Measurements from ENCODE around the gene KMT2A.

The KMT2A gene

GRCh38 chr11:118532852-118533768 lies 96.8 kb downstream of the KMT2A start:
- DNase-seq (ENCODE audit: low read depth): no peak
- TF ChIP-seq, protein P1, sequence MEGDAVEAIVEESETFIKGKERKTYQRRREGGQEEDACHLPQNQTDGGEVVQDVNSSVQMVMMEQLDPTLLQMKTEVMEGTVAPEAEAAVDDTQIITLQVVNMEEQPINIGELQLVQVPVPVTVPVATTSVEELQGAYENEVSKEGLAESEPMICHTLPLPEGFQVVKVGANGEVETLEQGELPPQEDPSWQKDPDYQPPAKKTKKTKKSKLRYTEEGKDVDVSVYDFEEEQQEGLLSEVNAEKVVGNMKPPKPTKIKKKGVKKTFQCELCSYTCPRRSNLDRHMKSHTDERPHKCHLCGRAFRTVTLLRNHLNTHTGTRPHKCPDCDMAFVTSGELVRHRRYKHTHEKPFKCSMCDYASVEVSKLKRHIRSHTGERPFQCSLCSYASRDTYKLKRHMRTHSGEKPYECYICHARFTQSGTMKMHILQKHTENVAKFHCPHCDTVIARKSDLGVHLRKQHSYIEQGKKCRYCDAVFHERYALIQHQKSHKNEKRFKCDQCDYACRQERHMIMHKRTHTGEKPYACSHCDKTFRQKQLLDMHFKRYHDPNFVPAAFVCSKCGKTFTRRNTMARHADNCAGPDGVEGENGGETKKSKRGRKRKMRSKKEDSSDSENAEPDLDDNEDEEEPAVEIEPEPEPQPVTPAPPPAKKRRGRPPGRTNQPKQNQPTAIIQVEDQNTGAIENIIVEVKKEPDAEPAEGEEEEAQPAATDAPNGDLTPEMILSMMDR (IDR thresholded peaks at IDR 0.05; ENCODE audit: low read length, missing control alignments): no peak
- H3K4me3 ChIP-seq (replicated peaks; ENCODE audit: low read depth, low read length): no peak overlapping the region

DNA sequence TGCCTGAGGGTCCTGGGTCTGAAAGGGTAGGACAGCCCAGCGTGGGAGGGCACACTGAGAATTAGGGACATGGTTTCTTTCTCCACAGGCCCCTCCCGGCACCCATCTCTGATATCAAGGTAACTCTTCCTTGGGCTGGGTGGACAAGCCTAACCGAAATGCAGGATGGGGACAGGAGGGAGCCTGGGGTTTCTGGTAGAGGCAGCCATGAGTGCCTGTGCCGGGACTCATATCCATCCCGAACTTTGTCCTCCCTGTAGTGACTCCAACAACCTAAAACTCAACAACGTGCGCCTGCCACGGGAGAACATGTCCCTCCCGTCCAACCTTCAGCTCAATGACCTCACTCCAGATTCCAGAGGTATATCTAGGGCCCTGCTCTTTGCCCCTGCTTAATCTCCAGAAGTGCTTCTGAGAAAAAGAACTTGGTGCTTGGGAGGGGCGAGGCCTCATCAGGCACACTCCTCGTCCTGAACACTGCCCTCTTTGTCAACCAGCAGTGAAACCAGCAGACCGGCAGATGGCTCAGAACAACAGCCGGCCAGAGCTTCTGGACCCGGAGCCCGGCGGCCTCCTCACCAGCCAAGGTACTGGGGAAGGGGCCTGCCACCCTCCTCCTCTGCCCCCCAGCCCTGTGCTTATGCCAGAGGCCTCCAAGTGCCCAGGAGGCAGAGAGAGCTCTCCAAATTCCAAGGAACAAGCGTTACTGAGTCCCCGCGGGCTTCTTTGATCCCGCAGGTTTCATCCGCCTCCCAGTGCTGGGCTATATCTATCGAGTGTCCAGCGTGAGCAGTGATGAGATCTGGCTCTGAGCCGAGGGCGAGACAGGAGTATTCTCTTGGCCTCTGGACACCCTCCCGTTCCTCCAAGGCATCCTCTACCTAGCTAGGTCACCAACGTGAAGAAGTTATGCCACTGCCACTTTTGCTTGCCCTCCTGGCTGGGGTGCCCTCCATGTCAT lies 97.8 kb downstream of the KMT2A start:
- no peak for DNase-seq (ENCODE audit: low read depth)

DNA sequence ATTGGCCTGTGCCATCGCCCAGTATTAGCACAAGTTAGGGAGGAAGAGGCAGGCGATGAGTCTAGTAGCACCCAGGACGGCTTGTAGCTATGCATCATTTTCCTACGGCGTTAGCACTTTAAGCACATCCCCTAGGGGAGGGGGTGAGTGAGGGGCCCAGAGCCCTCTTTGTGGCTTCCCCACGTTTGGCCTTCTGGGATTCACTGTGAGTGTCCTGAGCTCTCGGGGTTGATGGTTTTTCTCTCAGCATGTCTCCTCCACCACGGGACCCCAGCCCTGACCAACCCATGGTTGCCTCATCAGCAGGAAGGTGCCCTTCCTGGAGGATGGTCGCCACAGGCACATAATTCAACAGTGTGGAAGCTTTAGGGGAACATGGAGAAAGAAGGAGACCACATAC lies 99.0 kb downstream of the KMT2A start:
- H3K4me3 ChIP-seq (replicated peaks; ENCODE audit: low read depth, low read length): no peak overlapping the region
- DNase-seq (ENCODE audit: low read depth): no peak
- TF ChIP-seq, protein P1 (IDR thresholded peaks at IDR 0.05; ENCODE audit: low read length, missing control alignments): no peak

More for the DNA sequence above, 97.8 kb downstream of the KMT2A start:
- TF ChIP-seq, protein P1 (IDR thresholded peaks at IDR 0.05; ENCODE audit: low read length, missing control alignments): no peak
- no peak overlapping the region for H3K4me3 ChIP-seq (replicated peaks; ENCODE audit: low read depth, low read length)

GRCh38 chr11:118536726-118537125 lies 100.4 kb downstream of the KMT2A start:
- H3K4me3 ChIP-seq (replicated peaks; ENCODE audit: low read depth, low read length): no peak overlapping the region
- DNase-seq (ENCODE audit: low read depth): peak; percentile 9
- TF ChIP-seq, protein P1 (IDR thresholded peaks at IDR 0.05; ENCODE audit: low read length, missing control alignments): no peak

- TF ChIP-seq, protein P1 (IDR thresholded peaks at IDR 0.05; ENCODE audit: low read length, missing control alignments): no peak
- DNase-seq (ENCODE audit: low read depth): no peak
Observed at GRCh38 chr11:118537409-118537980, 101.2 kb downstream of the KMT2A start.

GRCh38 chr11:118544010-118544646 lies 107.8 kb downstream of the KMT2A start:
- TF ChIP-seq, protein P1 (IDR thresholded peaks at IDR 0.05; ENCODE audit: low read length, missing control alignments): no peak
- no peak overlapping the region for H3K4me3 ChIP-seq (replicated peaks; ENCODE audit: low read depth, low read length)

More at GRCh38 chr11:118537409-118537980, 101.2 kb downstream of the KMT2A start:
- H3K4me3 ChIP-seq (replicated peaks; ENCODE audit: low read depth, low read length): no peak overlapping the region

More at GRCh38 chr11:118544010-118544646, 107.8 kb downstream of the KMT2A start:
- DNase-seq (ENCODE audit: low read depth): no peak
